Cardiac fibroblast (primary cell): ENCODE results near the gene CCNYL1.
"Not testable (repeated sequence)": the region's sequence is repeated elsewhere in the genome, so short reads cannot be mapped to it uniquely, and the experiment has no call there.

Source experiments
- DNase-seq, 2 donors: peaks; one replicate each; pipeline versions ENCODE4 v3.0.0 to v3.0.0-alpha.2; 2010; ENCODE audit warnings: low read depth in 2 of 2
- H3K4me3 ChIP-seq, 2 donors: replicated peaks in 1 of 2; 1 replicate in 1 of 2; 2 replicates in 1 of 2; pipeline ENCODE4 v1.5.1; 2011; ENCODE audit warnings: low read depth in 2 of 2, low read length in 2 of 2, mild to moderate bottlenecking in 2 of 2, moderate library complexity in 1 of 2
- TF ChIP-seq, protein P1 (sequence below): IDR thresholded peaks from one replicate; pipeline ENCODE4 v1.5.1; 2011; ENCODE audit warnings: low read depth, mild to moderate bottlenecking, low read length, inconsistent platforms

Gene CCNYL1

DNA sequence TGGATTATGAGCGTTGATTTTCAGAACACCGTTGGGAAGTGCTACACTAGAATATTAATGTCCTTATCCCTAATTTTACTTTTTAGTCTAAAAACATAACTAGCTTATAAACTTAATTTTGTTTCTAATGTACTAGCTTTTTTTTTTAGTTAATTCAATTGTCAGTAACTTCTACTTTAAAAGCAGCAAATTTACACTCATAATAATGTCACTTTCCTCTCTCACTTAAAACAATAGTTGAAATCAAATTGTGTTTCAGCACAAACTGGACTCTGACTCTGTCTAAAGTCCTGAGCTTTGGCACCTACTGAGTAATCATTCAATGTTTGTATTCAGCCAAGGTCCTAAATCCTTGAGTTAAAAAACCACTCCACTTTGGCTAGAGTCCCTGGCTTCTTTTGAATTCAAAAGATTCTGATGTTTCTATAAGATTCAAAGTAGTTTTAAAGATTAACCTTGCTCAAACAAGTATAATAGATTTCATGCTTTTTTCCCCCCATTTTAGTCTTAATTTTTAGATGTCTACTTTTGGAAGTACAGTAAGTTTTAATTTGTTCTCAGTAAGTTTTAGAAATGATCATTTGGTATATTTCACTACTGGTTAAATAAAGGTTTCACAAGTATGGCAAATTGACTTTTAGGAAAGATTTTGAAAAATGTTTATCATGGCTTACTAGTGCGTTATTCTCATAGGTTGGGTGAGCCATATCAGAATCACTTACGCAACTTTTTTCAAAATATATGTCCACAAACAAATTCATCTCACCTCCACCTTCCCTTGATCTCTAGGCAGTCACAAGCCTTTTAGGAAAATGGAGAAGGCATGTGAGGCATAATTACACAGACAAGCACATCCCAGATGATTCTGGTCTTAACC is 23.4 kb downstream of the CCNYL1 start:
- no peak overlapping the region for H3K4me3 ChIP-seq
- TF ChIP-seq, protein P1, sequence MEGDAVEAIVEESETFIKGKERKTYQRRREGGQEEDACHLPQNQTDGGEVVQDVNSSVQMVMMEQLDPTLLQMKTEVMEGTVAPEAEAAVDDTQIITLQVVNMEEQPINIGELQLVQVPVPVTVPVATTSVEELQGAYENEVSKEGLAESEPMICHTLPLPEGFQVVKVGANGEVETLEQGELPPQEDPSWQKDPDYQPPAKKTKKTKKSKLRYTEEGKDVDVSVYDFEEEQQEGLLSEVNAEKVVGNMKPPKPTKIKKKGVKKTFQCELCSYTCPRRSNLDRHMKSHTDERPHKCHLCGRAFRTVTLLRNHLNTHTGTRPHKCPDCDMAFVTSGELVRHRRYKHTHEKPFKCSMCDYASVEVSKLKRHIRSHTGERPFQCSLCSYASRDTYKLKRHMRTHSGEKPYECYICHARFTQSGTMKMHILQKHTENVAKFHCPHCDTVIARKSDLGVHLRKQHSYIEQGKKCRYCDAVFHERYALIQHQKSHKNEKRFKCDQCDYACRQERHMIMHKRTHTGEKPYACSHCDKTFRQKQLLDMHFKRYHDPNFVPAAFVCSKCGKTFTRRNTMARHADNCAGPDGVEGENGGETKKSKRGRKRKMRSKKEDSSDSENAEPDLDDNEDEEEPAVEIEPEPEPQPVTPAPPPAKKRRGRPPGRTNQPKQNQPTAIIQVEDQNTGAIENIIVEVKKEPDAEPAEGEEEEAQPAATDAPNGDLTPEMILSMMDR = no peak
- DNase-seq = no peak

DNA sequence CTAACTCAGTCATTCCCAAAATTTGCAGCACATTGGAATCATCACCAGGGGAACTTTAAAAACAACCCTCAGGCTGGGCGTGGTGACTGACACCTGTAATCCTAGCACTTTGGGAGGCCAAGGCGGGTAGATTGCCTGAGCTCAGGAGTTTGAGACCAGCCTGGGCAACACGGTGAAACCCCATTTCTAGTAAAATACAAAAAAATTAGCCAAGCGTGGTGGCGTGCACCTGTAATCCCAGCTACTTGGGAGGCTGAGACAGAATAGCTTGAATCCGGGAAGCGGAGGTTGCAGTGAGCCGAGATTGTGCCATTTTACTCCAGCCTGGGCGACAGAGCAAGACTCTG is 24.0 kb downstream of the CCNYL1 start:
- H3K4me3 ChIP-seq, DNase-seq: not testable (repeated sequence)

DNA sequence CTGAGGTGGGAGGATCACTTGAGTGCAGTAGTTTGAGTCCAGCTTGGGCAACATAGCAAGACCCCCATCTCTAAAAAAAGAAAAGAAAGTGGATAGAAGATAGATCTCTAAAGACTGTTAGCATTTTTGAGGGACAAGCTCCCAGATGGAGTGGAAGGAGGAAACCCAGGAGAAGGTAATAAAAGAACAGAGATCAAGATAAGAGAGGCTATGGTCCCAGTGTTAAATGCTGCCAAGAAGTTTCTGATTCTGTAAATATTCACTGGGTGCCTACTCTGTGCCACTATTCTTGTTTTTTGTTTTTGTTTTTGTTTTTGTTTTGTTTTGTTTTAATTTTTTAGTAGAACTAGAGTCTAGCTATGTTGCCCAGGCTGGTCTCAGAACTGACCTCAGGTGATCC is 32.1 kb downstream of the CCNYL1 start:
- TF ChIP-seq, protein P1 = no peak
- DNase-seq = no peak
- no peak overlapping the region for H3K4me3 ChIP-seq

DNA sequence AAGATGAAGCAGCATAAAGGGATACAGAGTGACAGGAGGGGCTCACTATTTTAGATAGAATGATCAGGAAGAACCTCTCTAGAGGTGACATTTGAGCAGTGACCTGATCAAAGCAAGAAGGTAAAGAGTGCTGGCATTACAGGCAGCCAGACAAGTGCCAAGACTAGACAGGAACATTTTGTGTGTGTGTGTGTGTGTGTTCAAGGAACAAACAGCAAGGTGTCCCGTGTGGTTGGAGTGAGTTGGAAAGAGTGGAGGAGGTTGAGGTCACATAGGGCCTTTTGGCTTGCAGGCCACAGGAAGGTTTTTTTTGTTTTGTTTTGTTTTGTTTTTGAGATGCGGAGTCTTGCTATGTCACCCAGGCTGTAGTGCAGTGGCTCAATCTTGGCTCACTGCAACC is 32.6 kb downstream of the CCNYL1 start:
- TF ChIP-seq, protein P1 = no peak
- no peak for DNase-seq
- H3K4me3 ChIP-seq = no peak overlapping the region

DNA sequence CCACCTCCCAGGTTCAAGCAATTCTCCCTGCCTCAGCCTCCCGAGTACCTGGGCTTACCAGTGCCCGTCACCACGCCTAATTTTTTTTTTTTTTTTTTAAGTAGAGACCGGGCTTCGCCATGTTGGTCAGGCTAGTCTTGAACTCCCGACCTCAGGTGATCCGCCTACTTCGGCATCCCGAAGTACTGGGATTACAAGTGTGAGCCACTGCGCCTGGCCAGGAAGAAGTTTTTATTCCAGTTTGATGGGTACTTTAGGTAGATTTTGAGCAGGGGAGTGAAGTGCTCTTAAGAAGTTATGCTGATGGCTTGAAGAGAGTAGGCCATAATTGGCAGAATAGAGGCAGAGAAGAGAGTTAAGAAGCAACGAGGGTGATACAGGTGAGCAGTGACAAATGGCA is 33.0 kb downstream of the CCNYL1 start:
- H3K4me3 ChIP-seq = no peak overlapping the region
- TF ChIP-seq, protein P1 = no peak
- no peak for DNase-seq

DNA sequence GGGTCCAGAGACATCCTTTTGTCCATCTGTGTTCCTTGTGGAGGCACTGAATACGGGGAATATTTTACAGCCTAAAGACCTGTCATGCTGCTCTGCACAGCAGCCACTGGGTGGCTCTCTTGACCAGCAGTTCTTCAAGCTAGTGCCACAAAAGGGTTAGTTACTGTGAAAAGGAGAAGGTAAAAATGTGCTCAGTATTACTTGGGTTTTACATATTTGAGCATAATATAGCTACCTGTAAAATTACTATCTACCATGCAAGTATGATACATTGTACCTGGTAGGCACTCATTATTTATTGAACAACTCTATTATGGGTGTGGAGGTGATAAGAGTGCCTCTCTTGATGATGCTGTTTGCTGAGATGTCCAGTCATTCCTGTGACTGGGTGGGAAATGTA is 34.7 kb downstream of the CCNYL1 start:
- TF ChIP-seq, protein P1 = peak; percentile 91
- peak; percentile 81 to 84 for DNase-seq
- H3K4me3 ChIP-seq = no peak overlapping the region

DNA sequence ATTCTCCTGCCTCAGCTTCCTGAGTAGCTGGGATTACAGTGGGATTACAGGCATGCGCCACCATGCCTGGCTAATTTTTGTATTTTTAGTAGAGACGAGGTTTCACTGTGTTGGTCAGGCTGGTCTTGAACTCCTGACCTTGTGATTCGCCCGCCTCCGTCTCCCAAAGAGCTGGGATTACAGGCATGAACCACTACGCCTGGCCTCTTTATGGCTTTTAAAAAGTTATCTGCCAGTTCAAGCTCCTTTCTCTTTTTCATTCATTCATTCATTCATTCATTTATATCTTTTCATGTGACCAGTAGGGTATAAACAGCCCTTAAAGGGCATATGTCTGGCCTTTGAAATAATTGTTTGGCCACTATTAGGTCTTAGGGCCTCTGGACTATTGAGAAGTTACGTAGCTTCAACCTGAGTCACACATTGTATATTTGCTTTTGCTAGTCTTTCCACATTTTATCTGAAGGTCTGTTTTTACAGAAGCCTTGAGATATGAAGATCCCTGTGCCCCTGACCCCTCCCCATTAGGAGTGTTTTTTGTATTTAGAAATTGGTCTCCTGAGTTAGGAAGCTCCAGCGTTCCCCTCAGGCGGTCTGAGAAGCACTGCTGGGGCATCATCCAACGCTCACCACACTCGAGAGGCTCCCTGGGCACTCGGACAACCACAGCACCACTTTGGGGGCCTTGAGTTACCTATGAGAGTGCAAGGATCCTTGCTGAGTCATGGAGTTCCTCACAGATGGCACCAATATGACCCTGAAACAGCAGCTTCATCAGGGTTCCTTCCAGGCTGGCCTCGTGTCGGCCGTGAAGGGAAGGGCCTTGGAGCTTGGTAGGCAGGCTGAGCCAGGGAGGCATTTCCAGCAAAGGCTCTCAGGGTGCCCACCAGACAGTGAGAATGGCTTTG is 36.5 kb downstream of the CCNYL1 start:
- H3K4me3 ChIP-seq = no peak overlapping the region
- DNase-seq = no peak
- TF ChIP-seq, protein P1 = no peak
